Measurements from ENCODE around the gene TMEM52B. TPM values are rescaled to one million over a fixed set of nuclear protein-coding genes. Genes with fewer than 3 reads are reported as not detected.
A peak's percentile ranks its signal among the peaks of the same experiment; 100 is the strongest.

TMEM52B gene
- total and polyA plus RNA-seq, 2 of the 13 experiments (the other 11 are each of a cell fraction or from before 2014, with no cell fraction given), result not detected

GRCh38 chr12:10212739-10213131 is 33.9 kb downstream of the TMEM52B start, which contains the start of gene GABARAPL1 (continued):
- TF ChIP-seq CENPBD1 (CRISPR knock-in tag; IDR thresholded peaks at IDR 0.05; ENCODE audit: borderline replicate concordance, low read depth) (0 out of 2 replicates have a peak, but pooled peaks have one; percentile 38), NONO (IDR thresholded peaks at IDR 0.05) (no peak), NONO (CRISPR knock-in tag; conservative IDR thresholded peaks at IDR 0.05) (0 out of 2 replicates have a peak, but pooled peaks have one; percentile 10), PRDM10 (CRISPR knock-in tag; IDR thresholded peaks at IDR 0.05; ENCODE audit: low read depth) (peak; percentile 98), CEBPB (IDR thresholded peaks at IDR 0.05; ENCODE audit: borderline replicate concordance, low read depth, low read length) (peak; percentile 0; the same call in 1 of the 2 replicates), ZNF746 (CRISPR knock-in tag; IDR thresholded peaks at IDR 0.05) (peak; percentile 40; the same call in 1 of the 2 replicates), HHEX (CRISPR knock-in tag; IDR thresholded peaks at IDR 0.05) (no peak), POLR2A (IDR thresholded peaks at IDR 0.05; ENCODE audit: insufficient read depth in 1 of 2, low read depth in 2 of 2, low read length in 2 of 2) (0 out of 4 replicates have a peak, but pooled peaks of 1 of the 2 experiments have one; percentile 1), YEATS2 (CRISPR knock-in tag; IDR thresholded peaks at IDR 0.05; ENCODE audit: borderline replicate concordance) (0 out of 2 replicates have a peak, but pooled peaks have one; percentile 15), ZNF281 (CRISPR knock-in tag; IDR thresholded peaks at IDR 0.05; ENCODE audit: borderline replicate concordance) (peak; percentile 67; the same call in 1 of the 2 replicates), HDAC1 (CRISPR knock-in tag; IDR thresholded peaks at IDR 0.05) (no peak), ZNF343 (CRISPR knock-in tag; IDR thresholded peaks at IDR 0.05) (no peak), TBP (CRISPR knock-in tag; IDR thresholded peaks at IDR 0.05) (no peak), ZNF883 (CRISPR knock-in tag; IDR thresholded peaks at IDR 0.05; ENCODE audit: not compliant biosample characterization) (no peak), PAXIP1 (CRISPR knock-in tag; conservative IDR thresholded peaks at IDR 0.05) (0 out of 2 replicates have a peak, but pooled peaks have one; percentile 24), ZFX (CRISPR knock-in tag; IDR thresholded peaks at IDR 0.05; ENCODE audit: low read depth) (peak; percentile 59; the same call in 1 of the 2 replicates), CAMTA2 (CRISPR knock-in tag; IDR thresholded peaks at IDR 0.05; ENCODE audit: borderline replicate concordance) (0 out of 2 replicates have a peak, but pooled peaks have one; percentile 41), YY1 (IDR thresholded peaks at IDR 0.05; ENCODE audit: insufficient read depth, insufficient replicate concordance, low read depth, low read length) (no peak), PHF21A (CRISPR knock-in tag; IDR thresholded peaks at IDR 0.05) (peak; percentile 39; the same call in 1 of the 2 replicates), MIER2 (CRISPR knock-in tag; IDR thresholded peaks at IDR 0.05) (no peak)

Data from HepG2 (cell line).